Neuronal stem cell (in vitro differentiated cells): ENCODE results near the gene WDR35.

Source experiments
- DNase-seq: peaks from one replicate; pipeline ENCODE4 v3.0.0-alpha.2; 2013; ENCODE audit warnings: low spot score
- H2AFZ ChIP-seq: one replicate; pipeline ENCODE4 v1.6.1; 2013; ENCODE audit warnings: mild to moderate bottlenecking, low read length, inconsistent platforms
- H2AK5ac ChIP-seq: 2 replicates; pipeline ENCODE4 v1.6.1; 2013; ENCODE audit warnings: low read depth, mild to moderate bottlenecking, inconsistent platforms, low read length, moderate library complexity, mixed read lengths
- H2BK120ac ChIP-seq: 2 replicates; pipeline ENCODE4 v1.6.1; 2013; ENCODE audit warnings: low read depth, mild to moderate bottlenecking, inconsistent platforms, low read length, moderate library complexity, mixed read lengths
- H2BK12ac ChIP-seq: one replicate; pipeline ENCODE4 v1.6.1; 2013; ENCODE audit warnings: low read length, inconsistent platforms
- H2BK15ac ChIP-seq: 2 replicates; pipeline ENCODE4 v1.6.1; 2013; ENCODE audit warnings: mild to moderate bottlenecking, low read length, inconsistent platforms, mixed read lengths
- H2BK5ac ChIP-seq: one replicate; pipeline ENCODE4 v1.6.1; 2013; ENCODE audit warnings: inconsistent platforms, mild to moderate bottlenecking, low read length, moderate library complexity
- H3K14ac ChIP-seq: one replicate; pipeline ENCODE4 v1.6.1; 2013; ENCODE audit warnings: low read length, inconsistent platforms
- H3K18ac ChIP-seq: 2 replicates; pipeline ENCODE4 v1.6.1; 2013; ENCODE audit warnings: low read length, inconsistent platforms
- H3K23ac ChIP-seq: 2 replicates; pipeline ENCODE4 v1.6.1; 2013; ENCODE audit warnings: low read depth, mild to moderate bottlenecking, mixed read lengths, low read length, inconsistent platforms; ENCODE audit not compliant: poor library complexity
- H3K27ac ChIP-seq: replicated peaks from 3 replicates; pipeline ENCODE4 v1.5.1; 2013; ENCODE audit warnings: low read length, inconsistent platforms
- H3K27me3 ChIP-seq, 3 experiments: 2 replicates each; pipeline ENCODE4 v1.6.1; 2013; ENCODE audit warnings: low read length in 3 of 3, mild to moderate bottlenecking in 2 of 3, inconsistent platforms in 1 of 3, low read depth in 1 of 3, mixed read lengths in 1 of 3, moderate library complexity in 1 of 3; ENCODE audit not compliant: control insufficient read depth in 3 of 3, insufficient read depth in 3 of 3
- H3K36me3 ChIP-seq, 2 donors: replicated peaks in 1 of 2; 2 replicates each; pipeline ENCODE4 v1.6.1; 2013; ENCODE audit warnings: low read length in 2 of 2; ENCODE audit not compliant: control insufficient read depth in 2 of 2, insufficient read depth in 2 of 2
- H3K4ac ChIP-seq: 2 replicates; pipeline ENCODE4 v1.6.1; 2013; ENCODE audit warnings: inconsistent platforms, mild to moderate bottlenecking, low read length, moderate library complexity
- H3K4me1 ChIP-seq, 2 donors: 1 replicate in 1 of 2; 2 replicates in 1 of 2; pipeline ENCODE4 v1.6.1; 2013; ENCODE audit warnings: low read length in 2 of 2, low read depth in 1 of 2; ENCODE audit not compliant: control insufficient read depth in 2 of 2, insufficient read depth in 1 of 2
- H3K4me2 ChIP-seq: one replicate; pipeline ENCODE4 v1.6.1; 2013; ENCODE audit warnings: mild to moderate bottlenecking, low read length, inconsistent platforms; ENCODE audit not compliant: insufficient read depth, poor library complexity, severe bottlenecking
- H3K4me3 ChIP-seq, 2 donors: 2 replicates each; pipeline ENCODE4 v1.5.1; 2013; ENCODE audit warnings: low read length in 2 of 2, mild to moderate bottlenecking in 2 of 2, inconsistent platforms in 1 of 2, moderate library complexity in 1 of 2
- H3K79me1 ChIP-seq: one replicate; pipeline ENCODE4 v1.6.1; 2013; ENCODE audit warnings: low read depth, mild to moderate bottlenecking, inconsistent platforms, low read length, moderate library complexity
- H3K9ac ChIP-seq: one replicate; pipeline ENCODE4 v1.6.1; 2013; ENCODE audit warnings: mild to moderate bottlenecking, low read depth, low read length, inconsistent platforms; ENCODE audit not compliant: poor library complexity
- H3K9me3 ChIP-seq, 2 donors: replicated peaks in 1 of 2; 2 replicates each; pipeline versions ENCODE3 to v1.6.1; 2013; ENCODE audit warnings: low read length in 2 of 2, mild to moderate bottlenecking in 2 of 2, inconsistent platforms in 1 of 2, low read depth in 1 of 2, mixed read lengths in 1 of 2, moderate library complexity in 1 of 2; ENCODE audit not compliant: control insufficient read depth in 2 of 2, insufficient read depth in 1 of 2
- H4K8ac ChIP-seq: one replicate; pipeline ENCODE4 v1.6.1; 2013; ENCODE audit warnings: low read depth, mild to moderate bottlenecking, inconsistent platforms, low read length, moderate library complexity
- H4K91ac ChIP-seq: one replicate; pipeline ENCODE4 v1.6.1; 2013; ENCODE audit warnings: low read length, low read depth, mild to moderate bottlenecking, inconsistent platforms; ENCODE audit not compliant: poor library complexity
- WGBS, 2 donors: extraction: QIAGEN DNeasy Blood & Tissue Kit; methylation state at CpG; one replicate each; pipeline ENCODE4 v1.1.7; 2013; ENCODE audit warnings: missing lambda C conversion rate in 2 of 2, mixed read lengths in 1 of 2; ENCODE audit not compliant: insufficient read length in 2 of 2, insufficient replicate concordance in 1 of 2; ENCODE audit errors: extremely low coverage in 2 of 2; 5-methylcytosine and 5-hydroxymethylcytosine counted together

The WDR35 gene

DNA sequence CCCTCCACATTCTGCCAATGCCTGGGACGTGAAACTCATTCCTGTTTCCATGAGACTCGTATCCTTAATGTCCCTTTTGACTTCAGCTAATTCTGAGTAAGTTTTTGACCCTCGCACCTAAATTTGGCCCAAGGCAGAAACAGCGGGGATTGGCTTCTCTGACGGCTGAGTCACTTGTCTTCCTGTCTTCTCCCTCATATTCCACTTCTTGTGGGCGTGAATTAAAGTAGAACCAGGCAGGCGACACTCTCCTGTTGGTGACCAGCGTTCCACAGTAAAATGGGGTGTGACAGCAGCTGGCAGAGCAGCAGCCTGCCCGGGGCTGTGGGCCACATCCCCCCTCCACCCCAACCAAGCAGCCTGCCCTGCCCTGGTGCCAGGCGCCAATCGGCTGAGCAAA lies 103.6 kb downstream of the WDR35 start:
- no peak overlapping the region for H2AK5ac ChIP-seq
- no peak overlapping the region for H3K27ac ChIP-seq
- no peak overlapping the region for H2BK12ac ChIP-seq
- no peaks in the 10 kb centered on the region for H3K9me3 ChIP-seq
- H3K4me1 ChIP-seq, result no peaks in the 10 kb centered on the region
- H2BK5ac ChIP-seq, result no peak overlapping the region
- H3K4ac ChIP-seq, result no peak overlapping the region
- no peaks in the 10 kb centered on the region for H3K27me3 ChIP-seq
- H2BK120ac ChIP-seq, result no peak overlapping the region
- no peak overlapping the region for H2BK15ac ChIP-seq
- H3K4me3 ChIP-seq, result no peak overlapping the region
- no peak for DNase-seq
- H4K8ac ChIP-seq, result peak overlapping the region; percentile 52
- H2AFZ ChIP-seq, result no peak overlapping the region
- H3K79me1 ChIP-seq, result no peaks in the 10 kb centered on the region
- H3K36me3 ChIP-seq, result no peaks in the 10 kb centered on the region
- no peak overlapping the region for H3K18ac ChIP-seq
- no peak overlapping the region for H3K4me2 ChIP-seq
- H3K14ac ChIP-seq, result no peak overlapping the region
- H3K23ac ChIP-seq, result peak overlapping the region; percentile 13
- H3K9ac ChIP-seq, result no peak overlapping the region
- H4K91ac ChIP-seq, result no peak overlapping the region
- WGBS, 2 donors, result no CpG with 5 or more reads among the region's 11 CpGs

- Histone ChIP-seq H3K9ac (no peak overlapping the region), H3K4me2 (no peak overlapping the region), H3K23ac (no peak overlapping the region), H3K27ac (no peak overlapping the region), H3K4me3 (no peak overlapping the region), H2AK5ac (no peak overlapping the region), H3K14ac (no peak overlapping the region), H4K91ac (no peak overlapping the region), H3K79me1 (no peaks in the 10 kb centered on the region), H2BK12ac (no peak overlapping the region), H3K4me1 (no peaks in the 10 kb centered on the region), H3K9me3 (no peaks in the 10 kb centered on the region), H2AFZ (no peak overlapping the region), H3K36me3 (no peaks in the 10 kb centered on the region), H2BK120ac (no peak overlapping the region), H2BK15ac (no peak overlapping the region), H3K18ac (no peak overlapping the region), H2BK5ac (no peak overlapping the region), H3K27me3 (no peaks in the 10 kb centered on the region), H3K4ac (no peak overlapping the region), H4K8ac (no peak overlapping the region)
- DNase-seq, result no peak
- no CpG with 5 or more reads among the region's 7 CpGs for WGBS, 2 donors
These were observed 104.1 kb downstream of the WDR35 start for GRCh38 chr2:19885791-19886190.

DNA sequence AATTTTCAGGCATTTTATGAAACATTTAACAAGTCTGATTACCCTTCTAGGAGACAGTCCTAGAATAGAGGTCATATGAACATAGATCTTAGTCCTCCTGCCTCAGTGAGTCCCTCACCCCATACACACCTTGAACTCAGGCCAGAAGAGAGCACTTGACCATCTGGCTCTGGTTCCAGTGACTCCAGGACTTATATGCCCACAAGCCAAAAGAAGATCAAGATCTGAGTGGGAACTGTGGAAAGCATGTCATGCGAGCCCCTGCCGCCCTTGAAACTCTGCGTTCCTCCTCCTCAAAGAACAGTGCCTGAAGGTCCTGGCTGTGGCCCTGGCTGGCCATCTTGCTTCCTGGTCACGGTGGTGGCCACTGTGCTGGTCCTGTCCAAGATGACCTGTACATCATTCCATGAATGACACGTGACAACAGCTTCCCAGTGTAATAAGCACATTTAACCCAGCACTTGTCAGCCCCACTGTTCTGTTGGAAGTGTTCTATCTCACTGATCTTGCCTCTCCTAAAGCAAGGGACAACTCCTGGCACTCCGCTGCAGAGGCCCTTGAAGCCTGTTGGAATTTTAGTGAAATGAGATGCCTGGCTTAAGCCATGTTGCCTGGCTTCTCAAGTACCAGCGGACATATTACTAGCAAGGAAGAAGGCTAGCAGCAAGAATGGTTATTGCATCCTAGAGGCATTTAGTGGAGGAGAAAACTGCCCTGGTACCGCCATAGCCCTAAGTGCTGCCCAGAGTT lies 105.8 kb downstream of the WDR35 start:
- Histone ChIP-seq H3K9me3 (no peaks in the 10 kb centered on the region), H3K79me1 (no peaks in the 10 kb centered on the region), H2BK5ac (no peak overlapping the region), H2AFZ (no peak overlapping the region), H4K91ac (no peak overlapping the region), H3K36me3 (no peaks in the 10 kb centered on the region), H2BK15ac (no peak overlapping the region), H3K14ac (no peak overlapping the region), H2BK12ac (no peak overlapping the region), H3K4ac (no peak overlapping the region), H3K9ac (no peak overlapping the region), H3K4me3 (no peak overlapping the region), H3K4me1 (no peaks in the 10 kb centered on the region), H2BK120ac (no peak overlapping the region), H3K4me2 (no peak overlapping the region), H3K23ac (no peak overlapping the region), H2AK5ac (no peak overlapping the region), H3K27ac (no peak overlapping the region), H3K18ac (no peak overlapping the region), H4K8ac (no peak overlapping the region), H3K27me3 (no peaks in the 10 kb centered on the region)
- no peak for DNase-seq
- WGBS, 2 donors, result no CpG with 5 or more reads among the region's 8 CpGs

GRCh38 chr2:19883486-19883885 lies 106.4 kb downstream of the WDR35 start:
- Histone ChIP-seq H2BK15ac (no peak overlapping the region), H3K27me3 (no peaks in the 10 kb centered on the region), H2BK120ac (no peak overlapping the region), H2AK5ac (no peak overlapping the region), H4K8ac (no peak overlapping the region), H3K9me3 (no peaks in the 10 kb centered on the region), H3K36me3 (no peaks in the 10 kb centered on the region), H2BK12ac (no peak overlapping the region), H3K18ac (no peak overlapping the region), H4K91ac (no peak overlapping the region), H3K27ac (no peak overlapping the region), H3K4me2 (no peak overlapping the region), H3K79me1 (no peaks in the 10 kb centered on the region), H3K23ac (no peak overlapping the region), H3K4me3 (no peak overlapping the region), H3K4me1 (no peaks in the 10 kb centered on the region), H3K14ac (no peak overlapping the region), H2BK5ac (no peak overlapping the region), H3K4ac (no peak overlapping the region), H3K9ac (no peak overlapping the region), H2AFZ (no peak overlapping the region)
- WGBS, 2 donors, result no CpG with 5 or more reads among the region's 2 CpGs
- no peak for DNase-seq
